SU-DHL-6 (cell line): ENCODE measurements around the gene MRPS34.

Experiments
- H2AFZ ChIP-seq: fragments of 200-600 bp; sonication (generic); 2 replicates; pipeline ENCODE4 v1.6.1; 2014; ENCODE audit warnings: low read depth, mild to moderate bottlenecking, moderate library complexity, mixed read lengths, antibody characterized with exemption, low read length; ENCODE audit not compliant: severe bottlenecking
- H3F3A ChIP-seq: fragments of 200-600 bp; shearing (Covaris generic); 2 replicates; pipeline ENCODE4 v1.6.0; 2016; ENCODE audit warnings: antibody characterized with exemption, mild to moderate bottlenecking; ENCODE audit not compliant: insufficient read depth
- H3K27ac ChIP-seq: fragments of 200-600 bp; sonication (generic); 2 replicates; pipeline ENCODE4 v1.5.1; 2016; ENCODE audit warnings: low read depth, mild to moderate bottlenecking, low read length, moderate library complexity, mixed read lengths
- H3K27me3 ChIP-seq: fragments of 200-600 bp; sonication (generic), shearing (Covaris generic); 2 replicates; pipeline ENCODE4 v1.6.0; 2014; ENCODE audit warnings: mild to moderate bottlenecking, low read length
- H3K36me3 ChIP-seq: fragments of 200-600 bp; sonication (generic); 2 replicates; pipeline ENCODE4 v1.6.1; 2014; ENCODE audit warnings: mild to moderate bottlenecking, low read length, mixed read lengths
- H3K4me2 ChIP-seq: fragments of 300-600, 200-600 bp; shearing (Covaris generic), sonication (generic); 2 replicates; pipeline ENCODE4 v1.6.0; 2014; ENCODE audit warnings: low read length, low read depth, mild to moderate bottlenecking; ENCODE audit not compliant: poor library complexity, severe bottlenecking
- H3K4me3 ChIP-seq: fragments of 200-600 bp; sonication (generic); 2 replicates; pipeline ENCODE4 v1.5.1; 2014; ENCODE audit warnings: antibody characterized with exemption, low read length, mild to moderate bottlenecking, mixed read lengths; ENCODE audit not compliant: insufficient read depth, poor library complexity, severe bottlenecking
- H3K79me2 ChIP-seq: fragments of 200-600 bp; sonication (generic); 2 replicates; pipeline ENCODE4 v1.6.1; 2014; ENCODE audit warnings: mild to moderate bottlenecking, low read length, moderate library complexity; ENCODE audit not compliant: insufficient read depth
- H3K9ac ChIP-seq: fragments of 200-600 bp; sonication (generic); 2 replicates; pipeline ENCODE4 v1.7.0; 2014; ENCODE audit warnings: mild to moderate bottlenecking, low read length
- H3K9me2 ChIP-seq: fragments of 200-600 bp; sonication (generic); replicated peaks from 2 replicates; pipeline ENCODE4 v1.6.1; 2014; ENCODE audit warnings: low read length; ENCODE audit not compliant: insufficient read depth
- H3K9me3 ChIP-seq: fragments of 200-600 bp; sonication (generic); 2 replicates; pipeline ENCODE4 v1.6.1; 2014; ENCODE audit warnings: low read length, mixed read lengths; ENCODE audit not compliant: insufficient read depth
- H4K20me1 ChIP-seq: fragments of 200-600 bp; sonication (generic); 2 replicates; pipeline ENCODE4 v1.6.1; 2014; ENCODE audit warnings: low read depth, mild to moderate bottlenecking, antibody characterized with exemption, low read length, moderate library complexity, mixed read lengths
- CTCF ChIP-seq: fragments of 200-600 bp; sonication (generic); IDR thresholded peaks from one replicate; pipeline ENCODE4 v1.5.1; 2017; ENCODE audit warnings: antibody characterized with exemption, mild to moderate bottlenecking, low read length, moderate library complexity; ENCODE audit not compliant: insufficient read depth, poor library complexity, severe bottlenecking
- EZH2phosphoT487 ChIP-seq: fragments of 200-600 bp; sonication (generic), shearing (Covaris generic); conservative IDR thresholded peaks from 2 replicates; pipeline ENCODE4 v1.6.1; 2018; ENCODE audit warnings: mild to moderate bottlenecking, antibody characterized with exemption, low read length, moderate library complexity, mixed read lengths

MRPS34 gene

GRCh38 chr16:1775006-1775845, 2.3 kb upstream of the MRPS34 start:
- Histone ChIP-seq H3K79me2 (peaks cover 16% of the 10 kb centered on the region), H3K4me2 (no peak overlapping the region), H3F3A (peaks cover 12% of the 10 kb centered on the region; the same call in 1 of the 2 replicates), H3K9me2 (no peaks in the 10 kb centered on the region), H3K27me3 (no peaks in the 10 kb centered on the region), H3K27ac (no peak overlapping the region), H3K9ac (no peak overlapping the region), H3K36me3 (no peaks in the 10 kb centered on the region), H4K20me1 (no peaks in the 10 kb centered on the region), H2AFZ (no peak overlapping the region), H3K4me3 (no peak overlapping the region), H3K9me3 (no peaks in the 10 kb centered on the region)
- no peak for TF ChIP-seq CTCF
- no peak for TF ChIP-seq EZH2phosphoT487

- Histone ChIP-seq H3K27ac (no peak overlapping the region), H3F3A (peaks cover 16% of the 10 kb centered on the region; the same call in 1 of the 2 replicates), H3K4me3 (peak overlapping the region; percentile 90), H3K9ac (peak overlapping the region; percentile 93), H3K9me3 (no peaks in the 10 kb centered on the region), H2AFZ (no peak overlapping the region), H3K4me2 (peak overlapping the region; percentile 95), H3K79me2 (peaks cover 16% of the 10 kb centered on the region), H3K9me2 (no peaks in the 10 kb centered on the region), H3K36me3 (no peaks in the 10 kb centered on the region), H3K27me3 (no peaks in the 10 kb centered on the region), H4K20me1 (no peaks in the 10 kb centered on the region)
- TF ChIP-seq EZH2phosphoT487 (no peak), CTCF (no peak)
These were observed 1.5 kb upstream of the MRPS34 start for GRCh38 chr16:1774448-1774780.

- Histone ChIP-seq H3K27ac (peak overlapping the region; percentile 84), H3K79me2 (peaks cover 16% of the 10 kb centered on the region), H2AFZ (peak overlapping the region; percentile 37), H3K36me3 (no peaks in the 10 kb centered on the region), H3K9me3 (no peaks in the 10 kb centered on the region), H3K27me3 (no peaks in the 10 kb centered on the region), H3K4me2 (peak overlapping the region; percentile 95), H3F3A (peaks cover 16% of the 10 kb centered on the region; the same call in 1 of the 2 replicates), H4K20me1 (no peaks in the 10 kb centered on the region), H3K4me3 (peak overlapping the region; percentile 90), H3K9me2 (no peaks in the 10 kb centered on the region), H3K9ac (peak overlapping the region; percentile 93)
- no peak for TF ChIP-seq EZH2phosphoT487
- no peak for TF ChIP-seq CTCF
These were observed 941 bp upstream of the MRPS34 start for GRCh38 chr16:1773703-1774447.
